GM19468 (cell line): ENCODE measurements around the gene SAMD7.

ENCODE experiments used
- ATAC-seq: cut with Tn5 transposase; IDR thresholded peaks from one replicate; pipeline ENCODE4 v1.9.1; 2021; ENCODE audit warnings: mild to moderate bottlenecking, moderate library complexity, moderate number of reproducible peaks; ENCODE audit not compliant: unreplicated experiment; ENCODE audit errors: extremely low read depth

SAMD7 gene

DNA sequence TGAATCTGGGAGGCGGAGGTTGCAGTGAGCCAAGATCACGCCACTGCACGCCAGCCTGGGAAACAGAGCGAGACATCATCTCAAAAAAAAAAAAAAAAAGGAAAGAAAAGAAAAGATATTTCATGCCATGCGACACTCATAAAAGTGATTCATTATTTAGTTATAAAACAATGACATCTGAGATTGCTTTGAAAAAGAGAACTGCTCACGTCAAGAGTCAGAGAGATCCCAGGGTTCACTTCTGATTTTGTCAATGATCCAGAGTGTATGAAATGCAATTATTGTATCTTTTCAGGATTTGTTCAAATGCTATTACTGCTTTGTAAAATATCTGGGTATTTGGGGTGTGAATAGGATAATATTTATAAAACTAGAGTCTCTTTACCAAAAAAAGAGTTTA is 6.0 kb upstream of the SAMD7 start:
- no peak for ATAC-seq

DNA sequence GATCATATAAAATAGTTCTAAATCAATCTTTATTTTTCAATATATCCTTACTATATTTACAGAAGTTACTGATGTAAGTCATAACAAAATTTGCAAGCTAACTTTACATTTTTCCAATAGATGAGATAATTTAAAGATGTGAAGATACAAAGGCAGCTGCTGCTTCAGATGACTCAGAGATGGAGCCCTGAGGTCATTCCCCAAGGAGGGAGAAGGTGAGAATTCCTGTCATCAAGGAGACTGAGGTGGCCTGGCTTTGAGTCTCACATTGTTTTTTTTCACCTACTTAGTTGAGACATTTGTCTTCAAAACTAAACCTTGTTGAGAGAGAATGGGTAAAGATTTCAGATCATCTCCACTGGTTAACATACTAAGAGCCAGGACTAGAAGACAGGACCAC is 3.9 kb upstream of the SAMD7 start:
- ATAC-seq = no peak

- ATAC-seq = no peak
Measured at GRCh38 chr3:169907944-169908343, 3.4 kb upstream of the SAMD7 start.

- no peak for ATAC-seq
Measured at GRCh38 chr3:169913323-169913722, 2.0 kb downstream of the SAMD7 start.

DNA sequence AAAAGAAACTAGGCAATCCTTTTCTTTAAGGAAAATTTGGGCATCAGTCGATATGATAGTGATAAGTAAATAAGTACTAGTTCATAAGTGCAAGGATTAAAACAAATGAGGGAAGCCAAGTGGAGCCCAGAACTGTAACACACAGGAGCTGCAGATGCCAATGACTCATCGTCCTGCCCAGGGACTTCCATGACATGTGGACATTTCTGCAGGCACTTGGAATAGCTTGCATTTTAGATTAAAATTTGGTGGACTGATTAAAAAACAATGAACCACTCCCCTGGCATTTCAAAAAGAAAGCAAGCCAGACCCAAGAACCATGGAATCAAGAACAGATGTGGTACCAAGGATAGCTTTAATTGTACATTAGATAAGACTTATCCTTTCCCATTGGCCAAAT is 2.9 kb downstream of the SAMD7 start:
- no peak for ATAC-seq

DNA sequence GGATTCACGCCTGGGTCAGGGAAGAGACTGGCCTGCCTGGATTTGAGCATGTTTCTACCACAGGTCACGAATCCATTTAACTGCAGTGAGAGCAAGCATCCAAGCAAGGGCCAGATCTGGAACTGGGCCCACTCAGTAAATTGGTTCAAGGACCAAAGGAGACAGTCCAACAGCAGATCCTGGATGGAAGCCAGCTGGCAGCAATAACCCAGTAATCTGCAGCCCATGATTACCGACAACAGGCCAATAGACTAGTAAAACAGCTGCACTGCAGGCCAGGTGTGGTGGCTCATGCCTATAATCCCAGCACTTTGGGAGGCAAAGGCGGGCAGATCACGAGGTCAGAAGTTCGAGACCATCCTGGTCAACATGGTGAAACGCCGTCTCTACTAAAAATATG is 11.8 kb downstream of the SAMD7 start:
- ATAC-seq = no peak

- no peak for ATAC-seq
Measured at GRCh38 chr3:169923831-169924230, 12.5 kb downstream of the SAMD7 start.

DNA sequence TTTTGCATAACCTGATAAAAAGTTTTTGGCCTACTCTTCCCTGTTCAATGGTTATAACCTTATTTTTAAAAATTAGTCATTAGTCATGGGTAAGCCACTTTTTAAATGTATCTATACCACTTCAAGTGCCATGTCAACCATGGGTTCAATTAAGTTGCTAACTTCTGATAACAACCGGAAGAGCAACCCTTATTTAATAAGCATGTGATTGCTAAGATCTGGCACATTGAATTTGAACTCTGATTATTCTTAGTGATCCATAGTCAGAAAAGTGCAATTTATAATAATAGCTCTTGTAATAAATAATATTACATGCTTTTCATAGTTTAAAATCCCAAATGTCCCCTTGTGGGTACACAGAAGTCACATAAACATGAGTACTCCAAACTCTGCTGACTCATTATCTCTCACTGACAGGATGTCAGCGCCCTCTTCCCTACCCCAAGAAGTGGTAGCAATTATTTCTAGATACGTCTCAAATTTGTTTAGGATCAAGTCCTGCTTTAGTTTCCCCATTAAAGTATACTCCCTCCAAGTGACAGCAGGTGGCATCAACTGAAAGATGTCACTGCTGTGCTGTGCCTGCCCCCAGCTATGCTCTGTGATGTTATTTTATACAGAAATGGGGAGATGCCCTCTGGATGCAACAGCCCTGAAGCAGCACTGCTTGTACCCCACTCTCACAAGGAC is 18.6 kb downstream of the SAMD7 start:
- no peak for ATAC-seq

- ATAC-seq = no peak
Measured at GRCh38 chr3:169930843-169931242, 19.5 kb downstream of the SAMD7 start.

DNA sequence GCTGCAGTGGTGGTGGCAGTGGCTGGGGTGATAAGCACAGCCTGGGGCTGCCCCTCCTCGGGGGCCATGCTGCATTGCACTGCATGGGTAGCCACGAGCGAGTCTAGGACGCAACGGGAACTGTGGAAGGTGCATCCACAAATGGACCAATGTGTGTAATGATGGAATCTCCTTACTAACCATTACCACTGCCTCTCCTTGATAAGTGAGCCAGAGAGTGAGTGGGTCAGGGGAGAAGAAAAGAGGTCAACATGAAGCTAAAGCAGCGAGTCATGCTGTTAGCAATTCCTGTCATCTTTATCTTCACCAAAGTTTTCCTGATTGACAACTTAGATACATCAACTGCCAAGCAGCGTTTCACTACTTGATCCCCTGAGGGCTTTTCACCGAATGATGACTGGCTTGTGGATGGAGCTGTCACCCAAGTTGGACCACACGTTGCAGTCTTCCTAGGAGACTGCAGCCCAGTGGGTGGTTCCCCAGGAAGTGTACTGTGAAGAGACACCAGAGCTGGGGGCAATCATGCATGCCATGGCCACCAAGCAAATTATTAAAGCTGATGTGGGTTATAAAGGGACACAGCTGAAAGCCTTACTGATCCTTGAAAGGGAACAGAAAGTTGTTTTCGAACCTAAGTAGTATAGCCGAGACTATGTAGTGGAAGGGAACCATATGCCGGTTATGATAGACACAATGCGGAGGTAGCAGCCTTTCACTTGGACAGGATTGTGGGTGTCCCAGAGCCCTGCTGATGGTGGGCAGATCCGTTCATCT is 20.6 kb downstream of the SAMD7 start:
- ATAC-seq = peak; percentile 96

DNA sequence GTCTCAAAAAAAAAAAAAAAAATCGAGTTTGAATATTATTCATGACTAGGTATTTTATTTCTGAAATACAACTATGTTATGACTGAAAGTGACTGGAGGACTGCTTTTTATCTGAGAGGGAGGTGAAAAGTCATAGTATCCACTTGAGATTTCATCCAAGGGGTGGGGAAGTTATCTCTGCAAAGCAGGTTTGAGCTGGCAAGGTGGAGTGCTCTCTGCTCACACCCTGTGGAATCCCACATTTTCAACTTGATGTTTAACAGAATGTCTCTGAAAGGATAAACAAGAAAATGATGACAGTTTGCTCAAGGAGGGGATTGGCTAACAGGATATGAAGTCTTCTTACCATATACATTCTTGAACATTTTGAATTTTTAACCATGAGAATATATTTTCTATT is 27.9 kb downstream of the SAMD7 start:
- ATAC-seq = no peak

GRCh38 chr3:169939751-169940150 is 28.4 kb downstream of the SAMD7 start:
- no peak for ATAC-seq

DNA sequence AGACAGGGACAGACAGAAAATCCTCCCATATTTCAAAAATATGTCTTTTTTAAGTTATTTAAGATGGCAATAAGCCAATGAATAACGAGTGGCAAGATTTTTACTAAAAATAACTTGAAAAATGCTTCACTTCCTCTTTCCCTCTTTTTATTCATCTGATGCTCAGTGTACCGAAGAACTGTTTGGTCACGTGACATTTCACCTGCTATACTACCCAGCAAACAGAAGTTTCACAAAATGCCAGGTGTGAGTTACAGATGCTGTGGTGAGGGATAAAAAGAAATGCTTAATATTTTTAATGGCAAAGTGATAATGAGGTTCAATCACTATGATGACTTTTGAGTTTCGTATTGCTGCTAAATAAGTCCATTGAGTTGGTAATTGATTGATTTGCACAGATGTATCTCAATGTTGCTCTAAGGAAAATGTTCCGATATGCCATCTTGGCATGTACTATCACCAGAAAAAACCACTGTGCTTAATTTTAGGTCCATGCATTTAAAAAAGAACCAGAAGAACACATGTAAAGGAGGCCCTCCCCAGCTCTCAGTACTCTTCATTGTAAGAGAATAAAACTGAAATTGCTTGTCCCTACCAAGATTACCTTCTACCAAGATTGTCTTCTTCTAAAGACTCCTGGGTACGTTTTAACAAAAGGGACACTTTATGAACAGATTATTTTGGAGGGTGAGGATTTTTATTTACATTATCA is 29.3 kb downstream of the SAMD7 start:
- peak; percentile 69 for ATAC-seq

GRCh38 chr3:169945313-169945712 is 33.9 kb downstream of the SAMD7 start:
- ATAC-seq = peak; percentile 82

DNA sequence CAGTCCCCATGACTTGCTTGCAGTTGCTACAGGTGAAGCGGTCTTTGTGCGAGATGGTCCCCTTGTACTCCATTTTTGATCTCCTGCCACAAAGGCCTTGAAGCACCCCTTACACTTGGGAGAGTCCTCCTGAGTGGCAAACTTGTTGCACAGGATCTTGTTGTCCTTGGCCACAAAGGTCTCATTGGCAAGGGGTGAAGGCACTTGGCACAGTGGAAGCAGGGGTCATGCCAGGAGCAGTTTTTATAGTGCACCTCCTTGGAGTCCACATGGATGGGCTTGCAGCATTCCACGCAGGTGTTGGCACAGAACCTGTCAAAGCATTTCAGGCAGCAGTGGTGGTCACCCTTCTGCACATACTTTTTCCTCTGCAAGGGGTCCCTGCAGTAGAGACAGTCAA is 35.0 kb downstream of the SAMD7 start:
- ATAC-seq = no peak

DNA sequence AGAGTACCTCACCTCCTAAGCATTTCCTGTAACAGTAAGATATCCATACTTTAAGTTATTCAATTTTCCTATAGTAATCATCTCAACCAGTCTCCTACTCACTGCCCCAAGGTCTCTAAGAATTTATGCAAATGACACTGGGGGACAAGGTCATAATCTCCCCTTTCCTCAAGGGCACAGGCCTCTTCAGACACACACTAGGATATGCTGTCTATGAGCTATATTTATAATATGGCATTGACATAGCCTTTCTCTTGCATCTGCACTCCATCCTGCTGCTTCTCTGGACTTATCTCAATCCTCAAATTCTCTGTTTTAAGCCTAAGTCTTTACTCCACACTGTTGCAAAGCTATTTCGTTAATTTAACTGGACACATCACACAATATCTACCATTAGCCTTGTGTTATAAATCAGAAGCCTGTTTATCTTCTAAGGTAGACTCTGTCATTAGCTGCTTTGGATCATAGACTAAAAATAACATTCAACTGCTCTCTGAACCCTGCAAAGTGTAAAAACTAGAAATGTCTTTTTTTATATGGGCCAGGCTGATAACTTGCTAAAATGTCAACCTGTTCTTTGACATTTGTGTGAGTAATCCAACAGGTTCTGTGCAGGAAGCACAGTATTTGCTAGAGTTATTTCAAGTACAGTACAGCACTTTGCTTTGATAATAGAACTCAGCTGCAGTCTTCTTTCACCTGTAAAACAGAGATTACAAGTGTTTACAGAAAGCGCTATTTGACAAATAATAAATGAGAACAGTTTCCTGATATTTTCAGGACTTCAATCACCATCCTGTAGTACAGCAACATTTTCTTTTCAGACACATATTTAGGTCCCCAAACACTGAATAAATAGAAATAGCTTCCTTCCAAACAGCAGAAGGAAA is 37.4 kb downstream of the SAMD7 start:
- no peak for ATAC-seq

DNA sequence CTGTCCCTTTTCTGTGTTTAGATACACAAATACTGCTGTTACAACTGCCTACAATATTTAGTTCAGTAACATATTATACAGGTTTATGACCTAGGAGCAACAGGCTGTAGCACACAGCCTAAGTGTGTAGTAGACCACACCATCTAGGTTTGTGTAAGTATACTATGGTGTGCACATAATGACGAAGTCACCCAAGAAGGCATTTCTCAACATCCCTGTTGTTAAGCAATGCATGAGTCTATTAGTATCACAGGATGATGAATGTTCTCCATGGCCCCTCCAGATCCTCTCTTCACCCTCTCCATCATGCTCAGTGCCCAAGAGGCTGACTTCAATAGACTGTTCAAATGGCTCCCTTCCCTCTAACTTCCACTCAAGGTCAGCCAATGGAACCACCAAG is 40.7 kb downstream of the SAMD7 start:
- ATAC-seq = no peak

DNA sequence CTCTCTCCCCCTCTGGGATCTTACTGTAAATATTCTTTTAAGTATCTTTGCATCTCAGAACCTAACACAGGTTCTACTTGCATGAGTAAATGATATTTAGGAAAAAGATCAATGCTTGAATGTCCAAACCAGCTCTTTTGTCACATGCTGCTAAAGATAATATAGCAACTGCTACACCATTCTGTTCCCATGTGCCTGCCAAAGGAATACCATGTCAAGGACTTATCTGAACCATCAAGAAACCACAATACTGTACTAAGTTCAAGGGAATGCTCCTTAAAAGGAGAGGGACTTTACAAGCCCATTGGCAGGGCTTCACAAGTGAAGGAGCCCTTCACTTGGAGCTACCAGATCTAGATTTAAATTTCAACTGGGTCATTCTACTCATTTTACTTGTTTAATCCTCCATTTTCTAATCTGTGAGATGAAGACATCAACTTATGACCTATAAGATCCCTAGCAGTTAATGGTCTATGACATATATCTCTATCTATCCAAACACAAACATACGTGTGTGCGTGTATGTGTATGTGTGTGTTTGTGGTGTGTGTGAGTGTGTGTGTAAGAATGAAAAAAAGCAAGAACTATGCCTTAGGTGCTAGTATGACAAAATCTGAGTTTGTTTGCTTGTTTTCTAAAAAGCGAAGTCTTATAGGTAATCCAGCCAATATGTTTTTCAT is 42.2 kb downstream of the SAMD7 start:
- no peak for ATAC-seq

GRCh38 chr3:169954142-169954756 is 42.9 kb downstream of the SAMD7 start:
- ATAC-seq = peak; percentile 64
